H1 (cell line): Measurements from ENCODE around the gene OTOS. TPM values are rescaled to one million over a fixed set of nuclear protein-coding genes. Genes with fewer than 3 reads are reported as not detected.

ENCODE experiments used
- CTCF ChIA-PET: fragments of 300-600 bp; sonication (Branson Sonifier 250); formaldehyde crosslinking; loops from one replicate; lab custom pipeline; 2021; ENCODE audit not compliant: partially characterized antibody; lab: Charles Lee
- POLR2A ChIA-PET: fragments of 300-600 bp; sonication (Branson Sonifier 250); formaldehyde crosslinking; loops from one replicate; lab custom pipeline; 2021; ENCODE audit warnings: inconsistent platforms; ENCODE audit not compliant: partially characterized antibody; lab: Charles Lee
- DNase-seq, 2 experiments: peaks; one replicate each; pipeline versions ENCODE4 v3.0.0 to v3.0.0-alpha.2; 2010 to 2022; ENCODE audit warnings: low spot score in 2 of 2, low read depth in 1 of 2, mixed read lengths in 1 of 2
- FAIRE-seq: peaks from 2 replicates; lab custom pipeline; 2011; peaks lifted over from hg19 to GRCh38; lab: Jason Lieb, UNC
- H2AFZ ChIP-seq: 2 replicates; pipeline ENCODE4 v1.8.1; 2012; ENCODE audit warnings: low read length, inconsistent platforms
- H2AK5ac ChIP-seq: 2 replicates; pipeline ENCODE4 v1.6.1; 2013; ENCODE audit warnings: low read depth, low read length
- H2BK120ac ChIP-seq: replicated peaks from 2 replicates; pipeline ENCODE3; 2013; ENCODE audit warnings: low read depth, low read length, inconsistent platforms
- H2BK12ac ChIP-seq: 2 replicates; pipeline ENCODE4 v1.6.1; 2013; ENCODE audit warnings: low read depth, low read length
- H2BK15ac ChIP-seq: 2 replicates; pipeline ENCODE4 v1.6.1; 2013; ENCODE audit warnings: low read length
- H2BK20ac ChIP-seq: 2 replicates; pipeline ENCODE4 v1.6.1; 2013; ENCODE audit warnings: low read length
- H2BK5ac ChIP-seq: 2 replicates; pipeline ENCODE4 v1.6.1; 2013; ENCODE audit warnings: low read depth, low read length
- H3K14ac ChIP-seq: 2 replicates; pipeline ENCODE4 v1.6.1; 2013; ENCODE audit warnings: inconsistent platforms; ENCODE audit not compliant: insufficient read length
- H3K18ac ChIP-seq: 2 replicates; pipeline ENCODE4 v1.6.1; 2013; ENCODE audit warnings: low read length; ENCODE audit errors: extremely low read depth
- H3K23ac ChIP-seq: 2 replicates; pipeline ENCODE4 v1.6.1; 2013; ENCODE audit warnings: inconsistent platforms; ENCODE audit not compliant: insufficient read length
- H3K23me2 ChIP-seq: 2 replicates; pipeline ENCODE4 v1.6.1; 2013; ENCODE audit warnings: low read depth, low read length
- H3K27ac ChIP-seq: 2 replicates; pipeline ENCODE4 v1.6.1; 2011; ENCODE audit warnings: low read depth, low read length, inconsistent platforms
- H3K27me3 ChIP-seq, 4 experiments: replicated peaks in 1 of 4; 1 replicate in 1 of 4; 2 replicates in 3 of 4; pipeline versions ENCODE4 v1.6.1 to v1.8.1; 2011 to 2013; ENCODE audit warnings: low read length in 3 of 4, mild to moderate bottlenecking in 3 of 4, inconsistent platforms in 2 of 4, mixed read lengths in 2 of 4, moderate library complexity in 1 of 4; ENCODE audit not compliant: control insufficient read depth in 3 of 4, insufficient read depth in 3 of 4; ENCODE audit errors: extremely low read depth in 1 of 4
- H3K36me3 ChIP-seq, 4 experiments: 2 replicates each; pipeline versions ENCODE4 v1.6.1 to v1.8.1; 2011 to 2013; ENCODE audit warnings: mild to moderate bottlenecking in 4 of 4, low read length in 3 of 4, moderate library complexity in 2 of 4, control low read depth in 1 of 4, inconsistent platforms in 1 of 4; ENCODE audit not compliant: insufficient read depth in 4 of 4, control insufficient read depth in 2 of 4
- H3K4ac ChIP-seq: replicated peaks from 2 replicates; pipeline ENCODE3; 2013; ENCODE audit warnings: low read length, low read depth, mixed read lengths, inconsistent platforms; ENCODE audit not compliant: insufficient read length
- H3K4me1 ChIP-seq, 4 experiments: replicated peaks in 1 of 4; 1 replicate in 1 of 4; 2 replicates in 3 of 4; pipeline versions ENCODE4 v1.6.1 to v1.8.1; 2011 to 2013; ENCODE audit warnings: low read length in 3 of 4, inconsistent platforms in 2 of 4, mixed read lengths in 1 of 4; ENCODE audit not compliant: insufficient read depth in 4 of 4, control insufficient read depth in 3 of 4
- H3K4me2 ChIP-seq, 2 experiments: 2 replicates each; pipeline versions ENCODE4 v1.6.1 to v1.8.1; 2011 to 2013; ENCODE audit warnings: low read depth in 2 of 2, low read length in 2 of 2, control low read depth in 1 of 2, inconsistent platforms in 1 of 2, mild to moderate bottlenecking in 1 of 2; ENCODE audit not compliant: insufficient read depth in 1 of 2
- H3K4me3 ChIP-seq, 4 experiments: fragments of 200-600, 300-600 bp in 1 of 4; sonication (generic), shearing (Covaris generic), sonication (Bioruptor Twin) in 1 of 4; 2 replicates each; pipeline versions ENCODE4 v1.5.1 to v1.8.1; 2011 to 2016; ENCODE audit warnings: low read length in 4 of 4, low read depth in 3 of 4, control low read depth in 2 of 4, inconsistent platforms in 2 of 4, mild to moderate bottlenecking in 2 of 4, mixed read lengths in 1 of 4, moderate library complexity in 1 of 4; ENCODE audit not compliant: insufficient read depth in 2 of 4; ENCODE audit errors: extremely low read depth in 1 of 4
- H3K56ac ChIP-seq: replicated peaks from 2 replicates; pipeline ENCODE3; 2013; ENCODE audit warnings: low read depth, mild to moderate bottlenecking, mixed read lengths, low read length, inconsistent platforms; ENCODE audit not compliant: insufficient read length
- H3K79me1 ChIP-seq: 2 replicates; pipeline ENCODE4 v1.6.1; 2013; ENCODE audit warnings: low read depth, low read length, control low read depth
- H3K79me2 ChIP-seq, 2 experiments: 2 replicates each; pipeline versions ENCODE4 v1.6.1 to v1.8.1; 2012 to 2013; ENCODE audit warnings: low read length in 2 of 2, mild to moderate bottlenecking in 2 of 2, inconsistent platforms in 1 of 2; ENCODE audit not compliant: insufficient read depth in 2 of 2, control insufficient read depth in 1 of 2
- H3K9ac ChIP-seq, 4 experiments: replicated peaks in 1 of 4; 1 replicate in 1 of 4; 2 replicates in 3 of 4; pipeline versions ENCODE4 v1.6.1 to v1.8.1; 2011 to 2013; ENCODE audit warnings: low read depth in 3 of 4, low read length in 3 of 4, control low read depth in 2 of 4, mild to moderate bottlenecking in 2 of 4, moderate library complexity in 2 of 4, inconsistent platforms in 1 of 4; ENCODE audit errors: extremely low read depth in 1 of 4
- H3K9me3 ChIP-seq, 2 experiments: 2 replicates each; pipeline versions ENCODE4 v1.6.1 to v1.8.1; 2012 to 2013; ENCODE audit warnings: mild to moderate bottlenecking in 2 of 2, moderate library complexity in 2 of 2, control low read depth in 1 of 2, inconsistent platforms in 1 of 2, low read depth in 1 of 2, low read length in 1 of 2, mixed read lengths in 1 of 2; ENCODE audit not compliant: insufficient read depth in 2 of 2
- H4K20me1 ChIP-seq, 2 experiments: replicated peaks in 1 of 2; 2 replicates each; pipeline versions ENCODE3 to v1.8.1; 2011 to 2013; ENCODE audit warnings: inconsistent platforms in 2 of 2, low read length in 2 of 2, mild to moderate bottlenecking in 1 of 2; ENCODE audit not compliant: insufficient read depth in 2 of 2, control insufficient read depth in 1 of 2
- H4K5ac ChIP-seq: 2 replicates; pipeline ENCODE4 v1.6.1; 2013; ENCODE audit warnings: low read length, low read depth, mixed read lengths, inconsistent platforms; ENCODE audit not compliant: insufficient read length
- H4K8ac ChIP-seq: 2 replicates; pipeline ENCODE4 v1.8.0; 2013; ENCODE audit warnings: mild to moderate bottlenecking, moderate library complexity, low read length, inconsistent platforms; ENCODE audit not compliant: insufficient read depth; ENCODE audit errors: extremely low read depth
- H4K91ac ChIP-seq: replicated peaks from 2 replicates; pipeline ENCODE3; 2013; ENCODE audit warnings: low read length, mixed read lengths, inconsistent platforms; ENCODE audit not compliant: insufficient read length
- BACH1 ChIP-seq: IDR thresholded peaks from 2 replicates; pipeline ENCODE4 v1.6.1; 2012; ENCODE audit warnings: low read length, improper control_type of control experiment
- EZH2 ChIP-seq: fragments of 200-600 bp; sonication (generic); IDR thresholded peaks from 2 replicates; pipeline ENCODE4 v1.7.1; 2012; ENCODE audit warnings: low read depth, mild to moderate bottlenecking, moderate library complexity, low read length, inconsistent platforms; ENCODE audit not compliant: severe bottlenecking
- MAFK ChIP-seq: IDR thresholded peaks from 2 replicates; pipeline ENCODE4 v1.6.1; 2012; ENCODE audit warnings: low read depth, mild to moderate bottlenecking, improper control_type of control experiment, low read length
- NANOG ChIP-seq: IDR thresholded peaks from 2 replicates; pipeline ENCODE4 v1.6.1; 2011; ENCODE audit warnings: low read length, low read depth, mild to moderate bottlenecking, inconsistent platforms; ENCODE audit not compliant: insufficient read depth, poor library complexity, severe bottlenecking
- NRF1 ChIP-seq: IDR thresholded peaks from 2 replicates; pipeline ENCODE4 v1.6.1; 2011; ENCODE audit warnings: mild to moderate bottlenecking, low read depth, low read length, improper control_type of control experiment
- RBBP5 ChIP-seq: IDR thresholded peaks from 2 replicates; pipeline ENCODE4 v1.7.1; 2012; ENCODE audit warnings: low read depth, mild to moderate bottlenecking, inconsistent platforms, low read length, moderate library complexity, borderline replicate concordance
- RNF2 ChIP-seq: fragments of 200-900, 300-1000 bp; sonication (generic); IDR thresholded peaks from 2 replicates; pipeline ENCODE4 v1.7.1; 2016; ENCODE audit warnings: borderline replicate concordance, low read depth, mild to moderate bottlenecking, antibody characterized with exemption, low read length; ENCODE audit not compliant: poor library complexity, severe bottlenecking; ENCODE audit errors: missing control alignments
- SIN3A ChIP-seq, 2 experiments: IDR thresholded peaks in 1 of 2; conservative IDR thresholded peaks in 1 of 2; 2 replicates each; pipeline ENCODE4 v1.6.1; 2011 to 2012; ENCODE audit warnings: low read length in 2 of 2, improper control_type of control experiment in 1 of 2, low read depth in 1 of 2, mild to moderate bottlenecking in 1 of 2
- SP1 ChIP-seq: IDR thresholded peaks from 2 replicates; pipeline ENCODE4 v1.6.1; 2011; ENCODE audit warnings: low read depth, low read length
- USF2 ChIP-seq: IDR thresholded peaks from 2 replicates; pipeline ENCODE4 v1.6.1; 2011; ENCODE audit warnings: low read length, improper control_type of control experiment
- YY1 ChIP-seq: IDR thresholded peaks from 2 replicates; pipeline ENCODE4 v1.6.1; 2011; ENCODE audit warnings: low read depth, mild to moderate bottlenecking, low read length
- WGBS, 2 experiments: shearing (Covaris generic) in 1 of 2; methylation state at CpG; one replicate each; pipeline versions ENCODE4 v1.1.6 to v1.1.7; 2013 to 2015; ENCODE audit warnings: low lambda C conversion rate in 2 of 2, mixed read lengths in 2 of 2, inconsistent platforms in 1 of 2, low coverage in 1 of 2, missing lambda C conversion rate in 1 of 2; ENCODE audit not compliant: insufficient replicate concordance in 2 of 2, insufficient coverage in 1 of 2, insufficient read length in 1 of 2; ENCODE audit errors: extremely low coverage in 1 of 2, missing lambda C conversion rate in 1 of 2; 5-methylcytosine and 5-hydroxymethylcytosine counted together
- polyA plus RNA-seq, 7 experiments: library from polyadenylated mRNA; depleted of rRNA in 3 of 7; stranded (reverse) in 5 of 7; unstranded in 2 of 7; fragments of >200 nt in 5 of 7; fragments of 200-250 nt in 2 of 7; gene quantifications; 1 replicate in 5 of 7; 2 replicates in 1 of 7; 4 replicates in 1 of 7; pipeline versions ENCODE4 v1.2.1 to v1.2.3, GENCODE V29; 2011 to 2013; ENCODE audit warnings: missing spikeins in 2 of 7, mixed read lengths in 2 of 7
- total RNA-seq: library from RNA; stranded (reverse); fragmentation: NEBNext Ultra II Directional; extraction: Animal tissue kit (Norgen Biotek cat#: 25700); gene quantifications from 2 replicates; pipeline ENCODE4 v1.2.1, GENCODE V29; 2021

OTOS gene
- total and polyA plus RNA-seq, 2 of the 8 experiments (the other 6 are each of a cell fraction or from before 2014, with no cell fraction given): 0.17 TPM; not detected in 1

DNA sequence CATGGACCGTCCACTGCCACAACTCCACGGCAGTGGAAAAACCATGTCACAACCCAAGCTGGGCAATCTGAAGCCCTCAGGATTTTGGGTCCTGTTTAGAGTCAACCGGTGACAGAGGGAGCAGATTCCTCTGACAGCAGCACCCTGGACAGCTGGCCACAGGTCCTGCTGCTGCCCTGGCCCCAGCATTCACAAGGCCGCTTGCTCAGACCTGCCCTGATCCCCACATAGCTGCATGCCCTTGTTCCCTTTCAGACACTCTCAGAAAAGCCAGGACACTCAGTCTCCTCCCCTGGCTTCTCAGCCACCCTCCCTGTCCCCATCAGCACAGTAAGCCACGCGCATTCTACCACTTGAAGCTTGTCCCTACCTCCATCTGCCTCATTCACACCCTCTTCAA is 6.0 kb downstream of the OTOS start:
- Histone ChIP-seq H2BK15ac (no peak overlapping the region), H3K4me2 (peak overlapping the region; percentile 98 to 100; a peak in 2 of 4 replicates), H3K14ac (no peak overlapping the region), H3K23me2 (peaks cover 14% of the 10 kb centered on the region; the same call in 1 of the 2 replicates), H3K27ac (no peak overlapping the region), H3K9ac (peak overlapping the region in 2 of 4 experiments; percentile 75 to 77; a peak in 2 of 7 replicates), H3K79me2 (peaks cover 13 to 23% of the 10 kb centered on the region in 2 experiments), H3K4me3 (peak overlapping the region; percentile 62 to 100 (median 92); a peak in 3 of 8 replicates), H3K4ac (no peak overlapping the region), H3K4me1 (peaks cover 0 to 15% (median 11%) of the 10 kb centered on the region in 4 experiments; a peak in 6 of 7 replicates), H4K8ac (no peak overlapping the region; the same call in none of the 2 replicates), H2AK5ac (no peak overlapping the region), H4K5ac (no peak overlapping the region), H3K36me3 (peaks cover 17 to 39% (median 38%) of the 10 kb centered on the region in 4 experiments), H4K20me1 (peaks cover 14 to 16% of the 10 kb centered on the region in 2 experiments), H3K23ac (no peak overlapping the region), H2BK20ac (no peak overlapping the region), H3K79me1 (peaks cover 10% of the 10 kb centered on the region), H2BK12ac (no peak overlapping the region), H2BK5ac (no peak overlapping the region), H3K56ac (no peak overlapping the region), H4K91ac (no peak overlapping the region), H2BK120ac (no peak overlapping the region), H3K9me3 (no peaks in the 10 kb centered on the region), H2AFZ (no peak overlapping the region), H3K27me3 (peaks cover 0 to 8% (median 6%) of the 10 kb centered on the region in 4 experiments; a peak in 5 of 7 replicates), H3K18ac (no peak overlapping the region)
- WGBS, 2 experiments: 99% methylated on average over 5 of the region's 6 CpGs; no CpG with 5 or more reads in 1 of the 2 experiments
- FAIRE-seq (no peak), DNase-seq (no peak)
- TF ChIP-seq RBBP5: no peak
- TF ChIP-seq NANOG: no peak
- TF ChIP-seq SP1: no peak
- no peak for TF ChIP-seq BACH1
- TF ChIP-seq SIN3A (conservative IDR thresholded peaks at IDR 0.05 in 1 of 2, IDR thresholded peaks at IDR 0.05 in 1 of 2; ENCODE audit: low read depth in 1 of 2, low read length in 2 of 2): no peak
- TF ChIP-seq EZH2: no peak
- TF ChIP-seq MAFK: no peak
- no peak for TF ChIP-seq YY1
- TF ChIP-seq RNF2: no peak
- TF ChIP-seq NRF1: no peak
- no peak for TF ChIP-seq USF2
- ChIA-PET POLR2A (no interaction called here), CTCF (interaction anchor here (1.5 to 1.6 kb wide), 2 partner anchors 9 to 116 kb away, joined by 3 read pairs; no protein-coding TSS in a partner anchor)
